Hindlimb muscle (tissue), 1 donor: ENCODE results near the gene UBE2O. TPM values are rescaled to one million over a fixed set of nuclear protein-coding genes. Genes with fewer than 3 reads are reported as not detected.
A peak's percentile ranks its signal among the peaks of the same experiment; 100 is the strongest.

Experiments
- DNase-seq: peaks from one replicate; pipeline ENCODE4 v3.0.0-alpha.2; 2013
- polyA plus RNA-seq: library from polyadenylated mRNA; unstranded; fragments of 120-200 nt; gene quantifications from one replicate; pipeline ENCODE4 v1.2.1, GENCODE V29; 2013; ENCODE audit not compliant: insufficient read length

Gene UBE2O
- polyA plus RNA-seq, 1 donor, result 18.8 TPM

DNA sequence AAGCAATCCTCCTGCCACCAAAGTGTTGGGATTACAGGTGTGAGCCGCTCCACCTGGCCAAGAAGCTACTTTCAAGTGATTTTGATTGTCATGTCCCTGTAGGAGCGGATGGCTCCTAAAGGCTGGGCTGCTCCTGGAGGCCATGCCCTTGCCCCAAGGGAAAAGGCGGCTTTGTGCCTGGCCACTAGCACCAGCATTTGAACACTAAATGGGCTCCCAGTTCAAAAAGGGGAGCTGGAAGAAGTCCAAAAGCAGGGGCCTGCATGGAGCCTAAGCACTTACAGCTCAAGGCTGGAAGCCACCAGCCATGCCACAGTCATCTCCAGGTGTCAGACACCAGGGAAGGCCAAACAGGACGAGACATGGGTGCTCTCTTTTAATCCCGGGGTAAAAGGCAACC is 41.7 kb downstream of the UBE2O start:
- DNase-seq, result no peak

DNA sequence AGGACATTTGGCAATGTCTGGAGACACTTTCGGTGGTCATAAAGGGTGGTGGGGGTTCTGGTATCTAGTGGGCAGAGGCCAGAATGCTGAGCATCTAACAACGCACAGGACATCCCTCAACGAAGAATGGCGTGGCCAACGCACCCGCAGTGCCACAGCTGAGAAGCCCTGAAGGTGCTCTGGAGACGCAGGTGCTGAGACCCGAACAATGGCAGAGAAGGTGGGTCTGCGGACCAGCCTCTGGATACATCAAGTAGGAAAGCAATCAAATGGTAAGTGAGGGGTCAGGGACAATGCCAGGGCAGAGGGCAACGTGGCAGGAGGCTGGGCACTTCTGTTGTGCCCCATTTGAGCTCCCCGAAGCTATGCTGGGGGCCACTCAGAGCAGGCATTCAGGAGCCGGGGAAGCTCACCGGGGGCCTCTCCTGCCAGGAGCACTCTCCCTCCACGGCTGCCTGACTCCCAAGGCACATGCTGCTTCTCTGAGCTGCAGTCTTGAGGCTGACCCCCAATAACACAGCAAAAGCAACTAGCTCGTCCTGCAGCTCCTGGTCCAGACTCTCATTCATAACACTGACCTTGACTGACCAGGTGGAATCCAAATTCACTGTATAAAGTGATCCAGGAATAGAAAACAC is 42.5 kb downstream of the UBE2O start:
- no peak for DNase-seq

DNA sequence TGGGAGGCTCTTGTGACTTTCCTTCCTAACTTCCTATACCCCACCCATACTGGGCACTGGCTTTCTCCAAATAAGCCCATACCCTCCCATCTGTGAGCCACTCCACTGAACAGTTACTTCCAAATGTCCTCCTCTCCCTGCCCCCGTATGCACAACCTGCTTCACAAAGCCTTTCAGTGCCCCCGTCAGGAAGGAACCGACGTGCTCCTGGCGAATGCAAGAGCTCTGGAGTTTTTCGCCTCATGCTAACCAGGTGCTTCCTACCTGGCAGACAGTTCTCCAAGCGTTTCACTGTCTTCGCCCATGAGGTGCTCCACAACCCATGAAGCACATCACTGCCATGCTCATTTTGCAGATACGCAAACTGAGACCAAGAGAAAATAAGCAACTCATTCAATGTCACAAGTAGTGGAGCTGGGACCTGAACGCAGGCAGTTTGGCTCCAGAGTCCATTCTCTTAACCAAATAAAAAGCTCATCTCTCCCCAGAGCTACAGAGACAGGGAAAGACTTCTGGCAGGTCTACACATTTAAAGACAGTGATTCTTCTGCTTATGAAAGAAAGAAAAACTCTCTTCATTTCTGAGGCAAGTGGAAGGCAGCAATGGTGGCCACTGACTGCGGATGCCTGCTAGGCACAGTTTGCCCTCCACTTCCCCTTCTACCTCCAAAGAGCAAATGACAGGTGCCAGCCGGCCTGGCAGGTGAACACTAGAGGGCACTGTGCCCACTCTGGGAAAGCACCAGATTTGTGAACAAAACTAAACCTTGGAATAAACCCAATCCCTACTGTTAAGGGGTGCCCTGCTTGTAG is 44.7 kb downstream of the UBE2O start:
- peak; percentile 34 for DNase-seq

DNA sequence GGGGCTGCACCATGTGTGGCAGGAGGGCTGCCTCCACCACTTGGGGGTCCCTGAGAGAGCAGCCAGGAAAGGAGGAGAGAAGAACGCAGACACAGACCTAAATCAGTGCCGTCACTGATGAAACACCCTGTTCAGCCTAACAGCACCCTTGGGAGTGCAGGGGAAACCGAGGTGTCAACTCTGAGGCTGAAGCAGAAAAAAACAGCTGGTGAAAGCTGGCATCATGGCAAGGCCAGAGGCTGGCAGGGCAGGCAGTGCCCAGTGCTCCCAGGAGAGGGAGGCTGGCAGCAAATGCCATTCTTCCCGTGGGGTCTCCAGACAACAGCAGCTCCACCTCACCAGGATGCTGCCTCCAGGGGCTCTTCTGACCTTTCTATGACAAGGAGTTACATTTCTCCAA is 45.4 kb downstream of the UBE2O start:
- no peak for DNase-seq

DNA sequence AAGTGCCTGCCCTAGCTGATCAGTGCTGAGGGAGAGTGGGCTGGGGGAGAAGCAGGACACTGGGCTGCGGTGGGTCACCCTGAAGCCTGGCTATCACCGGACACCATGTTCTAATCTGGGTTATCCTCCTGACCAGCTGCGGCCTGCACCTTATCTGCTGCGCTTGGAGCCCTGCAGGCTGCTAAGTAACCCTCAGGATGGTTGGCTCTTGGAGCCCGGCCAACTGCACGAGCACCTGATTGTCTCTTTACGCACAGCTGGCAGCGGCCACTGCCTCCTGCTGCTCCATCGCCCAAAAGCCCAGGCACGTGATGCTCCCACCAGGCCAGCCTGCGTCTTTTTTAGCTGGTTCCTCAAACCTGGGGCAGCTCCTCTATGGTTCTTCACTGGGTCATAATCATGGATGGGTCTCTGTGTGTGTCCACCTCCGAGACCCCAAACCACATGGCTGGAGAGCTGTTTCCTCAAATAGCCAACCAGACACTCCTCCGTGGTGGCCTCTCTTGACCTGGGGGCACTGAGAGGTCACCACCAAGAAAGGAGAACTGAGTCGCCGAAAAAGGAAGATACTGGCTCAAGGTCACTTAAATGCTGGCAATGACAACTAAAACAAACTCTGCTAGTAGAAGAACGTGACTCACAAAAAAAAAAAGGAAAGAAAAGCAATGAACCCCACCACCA is 46.8 kb downstream of the UBE2O start:
- no peak for DNase-seq

DNA sequence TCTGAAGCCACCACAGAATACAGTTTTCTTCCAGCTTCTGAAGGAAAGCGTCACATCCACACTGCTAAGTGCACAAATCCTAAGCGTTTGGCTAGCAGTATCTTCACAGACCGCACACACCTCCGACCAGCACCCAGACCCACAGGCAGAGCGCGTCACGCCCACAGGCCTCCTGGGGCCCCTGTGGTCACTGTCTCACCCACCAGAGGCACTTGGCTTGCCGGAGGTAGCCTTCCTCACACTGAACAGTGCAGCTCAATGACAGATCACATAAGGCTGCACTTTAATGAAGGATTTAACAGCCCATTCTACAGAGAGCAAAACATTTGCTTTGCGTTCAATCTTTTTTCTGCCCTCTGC is 47.4 kb downstream of the UBE2O start:
- no peak for DNase-seq

DNA sequence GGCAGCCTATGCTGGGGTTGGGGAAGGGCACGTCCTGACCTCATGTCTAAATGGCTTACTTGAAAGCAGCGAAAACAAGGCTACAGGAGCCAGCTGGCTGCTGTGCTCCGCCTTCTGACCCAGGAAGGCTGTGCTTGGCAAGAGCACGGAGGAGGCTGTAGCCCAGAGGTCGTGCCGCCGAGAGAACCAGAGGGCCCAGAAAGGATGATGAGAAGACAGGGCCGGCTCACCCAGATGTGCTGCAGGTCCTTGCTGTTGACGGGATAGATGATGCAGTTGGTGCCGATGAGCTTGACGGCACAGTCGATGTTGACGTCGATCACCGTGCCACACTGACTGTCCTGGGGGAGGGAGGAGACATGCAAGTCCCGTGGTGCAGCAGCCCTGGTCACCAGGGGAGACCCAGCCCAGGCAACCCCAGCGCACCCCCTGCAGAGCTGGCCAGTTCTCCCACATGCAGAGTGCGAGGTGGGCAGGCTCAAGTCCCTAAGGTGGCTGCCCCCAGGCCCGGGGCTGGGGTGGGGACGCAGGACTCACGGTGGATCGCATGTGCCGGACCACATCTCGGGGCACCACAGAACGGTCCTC is 47.9 kb downstream of the UBE2O start:
- no peak for DNase-seq

DNA sequence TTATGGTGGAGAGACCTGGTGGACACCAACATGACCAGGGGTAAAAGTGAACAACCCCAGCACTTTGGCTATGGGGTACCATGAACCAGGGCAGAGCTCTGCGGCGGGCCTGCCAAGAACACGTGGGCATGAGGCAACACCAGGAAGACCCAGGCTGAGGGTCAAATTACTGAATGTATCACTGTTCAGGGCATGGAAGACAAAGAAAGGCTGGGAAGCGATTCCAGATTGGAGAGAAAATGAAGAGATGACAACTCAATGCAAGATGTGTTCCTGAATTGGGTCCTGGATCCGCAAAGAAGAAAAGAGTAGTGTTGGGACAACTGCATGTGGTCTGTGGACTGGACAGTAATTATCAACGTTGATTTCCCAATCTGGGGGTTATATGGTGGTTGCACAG is 48.7 kb downstream of the UBE2O start:
- DNase-seq, result no peak

DNA sequence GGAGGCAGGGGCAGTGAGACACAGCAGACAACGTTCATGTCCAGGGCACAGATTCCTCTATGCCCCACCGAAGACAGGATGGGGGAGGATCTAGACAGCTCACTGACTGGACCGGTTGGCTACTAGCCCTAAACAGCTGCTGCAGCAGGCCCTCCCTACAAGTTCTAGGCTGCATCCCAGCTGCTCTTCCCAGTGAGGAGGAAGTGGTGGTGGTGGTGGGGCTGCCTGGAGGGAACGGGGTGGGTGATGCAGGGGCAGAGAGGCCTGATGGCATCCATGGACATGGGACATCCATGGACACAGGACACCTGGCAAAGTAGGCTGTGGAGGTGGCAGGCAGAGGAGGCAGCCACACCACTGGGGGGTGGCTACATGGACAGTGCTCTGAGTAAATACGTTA is 50.2 kb downstream of the UBE2O start:
- DNase-seq, result no peak

DNA sequence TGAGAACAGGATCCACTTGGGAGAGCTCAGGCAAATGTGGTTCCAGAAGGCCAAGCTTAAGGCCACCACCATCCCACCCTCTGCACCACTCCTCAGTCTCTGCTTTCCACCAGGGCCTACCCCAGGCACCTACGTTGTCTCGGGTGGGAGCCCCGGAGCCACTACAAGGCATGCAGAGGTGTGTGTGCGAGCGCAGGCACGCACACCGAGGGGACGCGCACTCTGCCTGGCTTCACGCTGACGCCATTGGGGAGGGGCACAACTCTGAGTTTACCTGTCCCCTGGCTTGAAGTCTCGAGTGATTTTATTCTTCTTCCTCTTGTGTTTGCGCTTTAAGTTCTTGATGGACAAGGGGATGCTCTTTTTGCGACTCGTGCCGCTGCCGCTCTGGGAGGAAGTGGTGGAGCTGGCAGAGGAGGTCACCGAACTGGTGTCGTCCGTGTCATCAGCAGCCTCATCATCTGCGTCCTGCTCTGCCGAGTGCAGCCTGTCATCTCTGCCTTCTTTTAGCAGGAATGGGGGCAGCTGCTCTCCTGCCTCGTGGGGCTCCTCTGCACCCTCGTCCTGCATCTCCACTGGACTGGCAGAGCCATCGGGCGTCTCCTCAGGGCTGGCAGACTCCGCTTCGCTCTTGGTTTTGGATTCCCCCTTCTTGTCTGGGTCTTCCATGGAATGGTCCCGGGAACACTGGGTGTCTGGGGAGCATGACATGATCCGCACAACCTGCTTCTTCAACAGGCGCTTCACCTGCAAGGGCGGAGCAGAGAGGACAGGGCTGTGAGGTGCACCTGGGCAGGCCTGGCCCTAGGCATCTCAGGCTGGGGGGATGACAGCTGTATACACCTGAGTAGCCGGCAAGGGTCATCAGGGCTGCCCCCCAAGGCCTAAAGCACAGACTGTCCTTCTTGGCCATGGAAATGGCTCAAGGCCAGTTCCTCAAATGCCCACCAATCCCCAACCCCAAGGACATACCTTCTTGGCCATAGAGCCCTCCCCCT is 53.5 kb downstream of the UBE2O start:
- DNase-seq, result no peak

DNA sequence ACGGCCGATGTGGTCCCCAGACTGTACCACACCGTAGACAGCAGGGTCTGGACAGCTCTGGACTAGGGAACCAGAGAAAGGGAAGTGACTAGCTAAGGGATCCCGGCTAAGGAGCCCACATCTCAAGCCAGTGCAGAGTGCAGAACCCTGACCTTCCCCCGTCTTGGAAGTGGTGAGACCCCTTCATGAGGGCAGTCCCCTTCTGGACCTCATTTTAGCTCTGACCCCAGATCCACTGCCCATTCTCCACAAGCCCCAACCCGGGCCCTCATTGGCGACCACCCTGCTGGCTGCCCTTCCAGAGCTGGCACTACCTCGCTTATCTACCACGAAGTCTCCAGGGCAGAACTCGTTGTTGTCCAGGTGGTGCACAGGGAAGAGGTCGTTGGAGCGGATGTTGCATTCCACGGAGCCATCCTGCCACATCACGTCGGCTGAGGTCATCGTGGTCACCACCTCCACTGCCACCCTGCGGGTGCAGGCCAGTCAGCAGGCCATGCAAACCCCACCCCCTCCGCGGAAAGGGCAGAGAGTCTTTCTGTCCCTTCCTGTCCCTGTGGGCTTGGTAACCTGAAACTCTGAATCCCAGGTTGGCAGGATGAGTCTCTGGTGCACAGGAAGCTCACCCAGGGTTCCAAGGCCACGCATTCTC is 54.3 kb downstream of the UBE2O start:
- DNase-seq, result no peak

DNA sequence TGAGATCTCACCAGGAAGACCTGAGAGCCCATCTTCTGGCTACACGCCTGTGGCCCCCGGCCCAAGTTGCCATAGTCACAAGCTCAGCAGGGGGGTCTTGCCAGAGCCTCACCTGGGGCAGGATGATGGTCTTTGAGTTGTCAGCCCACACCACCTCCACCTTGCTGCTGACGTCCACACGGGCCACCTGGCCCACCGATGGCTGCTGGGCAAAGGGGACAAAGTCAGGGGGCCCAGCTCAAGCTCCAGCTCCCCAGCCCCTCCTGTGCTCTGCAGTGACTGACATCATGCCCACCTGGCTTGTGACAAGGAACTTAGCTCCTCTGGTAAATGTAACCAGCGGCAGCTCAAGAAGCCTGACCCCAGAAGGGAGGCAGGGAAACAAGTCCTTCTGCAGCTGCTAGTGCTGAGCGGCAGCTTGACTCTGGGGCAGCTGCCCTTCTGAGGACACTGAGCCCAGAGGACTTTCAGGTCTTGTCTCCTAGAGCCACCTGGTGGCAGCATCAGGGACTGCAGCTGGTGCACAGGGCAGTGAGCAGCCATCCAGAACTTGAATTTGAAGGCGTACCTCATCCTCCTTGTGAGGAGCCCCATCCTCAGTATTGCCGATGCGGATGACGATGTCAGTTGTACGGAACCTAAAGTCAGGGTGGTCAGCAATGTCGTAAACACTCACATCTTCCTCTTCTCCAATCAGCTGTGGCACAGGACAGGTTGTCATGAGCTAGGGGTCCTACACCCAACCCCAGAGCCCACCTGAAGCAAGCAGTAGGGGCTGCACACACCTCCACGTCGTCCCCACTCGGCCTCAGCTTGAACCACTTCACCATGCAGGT is 55.0 kb downstream of the UBE2O start:
- peak; percentile 85 for DNase-seq

DNA sequence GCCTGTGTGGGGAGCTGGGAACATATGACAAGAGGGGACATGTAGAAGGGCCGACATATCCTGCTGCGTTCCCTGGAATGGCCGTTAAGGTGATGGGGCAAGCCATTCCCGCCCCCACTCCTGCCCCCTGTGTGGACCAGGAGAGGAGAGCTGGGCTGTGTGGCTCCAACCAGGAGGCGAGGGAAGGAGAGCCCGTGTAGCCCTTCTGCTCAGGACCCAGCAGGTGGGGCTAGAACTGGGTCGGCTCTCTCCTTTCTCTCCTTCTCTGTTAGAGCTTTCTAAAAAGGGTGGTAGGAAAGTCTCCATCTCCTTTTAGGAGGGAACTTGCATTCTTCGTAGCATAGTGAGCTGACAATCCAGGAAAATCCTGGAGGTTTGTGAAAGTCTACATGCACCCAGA is 55.8 kb downstream of the UBE2O start:
- DNase-seq, result no peak

DNA sequence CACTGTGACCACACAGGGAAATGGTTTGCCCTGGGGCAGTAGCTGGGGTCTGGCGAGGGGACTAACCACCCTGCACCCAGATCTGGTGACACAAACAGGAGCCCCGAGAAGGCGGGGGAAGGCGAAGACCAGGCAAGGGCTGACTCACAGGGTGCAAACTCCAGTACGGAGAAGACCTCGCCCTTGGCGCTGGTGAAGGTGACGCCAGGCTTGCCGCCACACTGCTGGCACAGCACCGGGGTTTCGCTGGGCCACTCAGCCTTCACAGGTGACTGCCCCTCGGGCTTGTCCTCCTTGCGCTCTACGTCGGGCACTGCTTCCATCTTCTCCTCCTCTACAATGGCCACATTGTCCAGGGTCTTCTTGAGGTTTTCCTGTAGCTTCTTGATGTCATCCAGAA is 57.0 kb downstream of the UBE2O start:
- no peak for DNase-seq

DNA sequence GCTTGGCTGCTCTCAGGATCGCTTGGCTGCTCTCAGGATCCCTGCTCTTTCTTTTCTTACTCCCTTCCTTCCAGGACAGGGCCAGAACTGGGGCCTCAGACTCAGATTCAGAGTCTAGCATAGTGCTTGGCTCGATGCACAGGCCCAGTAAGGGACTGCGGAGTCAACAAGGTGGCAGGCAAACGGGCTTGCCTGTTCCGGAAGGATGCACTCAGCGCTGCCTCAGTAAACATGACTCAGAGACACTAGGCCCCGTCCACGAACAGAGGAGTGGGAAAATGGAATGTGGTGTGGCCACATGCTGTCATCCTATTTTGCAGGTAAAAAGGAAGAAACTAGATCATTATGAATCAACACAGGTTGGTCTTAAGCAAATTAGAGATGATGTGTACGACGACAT is 58.8 kb downstream of the UBE2O start:
- no peak for DNase-seq

DNA sequence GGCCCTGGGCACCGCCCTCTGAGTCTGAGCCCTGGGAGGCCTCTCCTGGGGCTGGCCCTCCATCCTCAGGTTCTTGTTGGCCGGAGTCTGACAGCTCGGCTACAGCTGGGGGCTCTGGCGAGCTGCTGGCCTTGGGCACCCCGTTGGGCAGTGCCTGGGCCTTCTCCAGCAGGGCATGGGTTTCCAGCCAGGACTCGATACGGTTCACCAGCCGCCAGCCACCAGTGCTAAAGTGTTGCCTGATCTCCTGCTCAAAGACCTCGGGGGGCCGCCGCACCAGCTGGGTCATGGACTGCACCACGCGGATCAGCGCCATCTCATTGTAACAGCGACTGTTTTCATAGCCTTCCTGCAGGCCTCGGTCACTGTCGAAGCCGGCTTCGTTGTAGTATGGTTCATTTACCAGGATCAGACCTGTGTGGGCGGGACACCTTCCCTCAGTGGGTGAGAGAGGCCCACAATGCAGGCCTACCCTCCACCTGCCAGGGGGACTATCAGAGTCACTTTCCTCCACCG is 61.7 kb downstream of the UBE2O start:
- no peak for DNase-seq

DNA sequence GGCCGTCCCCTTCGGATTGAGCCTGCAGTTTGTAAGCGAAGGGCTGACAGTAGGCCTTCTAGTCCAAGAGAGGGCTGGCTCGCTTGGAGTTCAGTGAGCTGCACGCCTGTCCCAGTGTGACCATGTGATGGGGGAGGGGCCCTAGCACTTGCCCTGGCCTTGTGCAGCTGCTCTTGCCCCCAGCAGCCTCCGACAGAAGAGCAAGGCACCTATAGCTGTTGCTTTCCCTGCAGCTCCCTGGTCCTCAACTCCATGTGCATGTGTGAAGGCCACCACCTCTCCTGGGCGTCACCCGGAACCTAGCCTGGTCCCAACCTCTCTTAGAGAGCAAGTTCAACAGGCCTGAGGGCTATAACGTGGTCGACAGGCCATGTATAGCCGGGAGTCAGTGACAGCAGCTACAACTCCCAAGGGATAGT is 62.9 kb downstream of the UBE2O start:
- DNase-seq, result no peak

DNA sequence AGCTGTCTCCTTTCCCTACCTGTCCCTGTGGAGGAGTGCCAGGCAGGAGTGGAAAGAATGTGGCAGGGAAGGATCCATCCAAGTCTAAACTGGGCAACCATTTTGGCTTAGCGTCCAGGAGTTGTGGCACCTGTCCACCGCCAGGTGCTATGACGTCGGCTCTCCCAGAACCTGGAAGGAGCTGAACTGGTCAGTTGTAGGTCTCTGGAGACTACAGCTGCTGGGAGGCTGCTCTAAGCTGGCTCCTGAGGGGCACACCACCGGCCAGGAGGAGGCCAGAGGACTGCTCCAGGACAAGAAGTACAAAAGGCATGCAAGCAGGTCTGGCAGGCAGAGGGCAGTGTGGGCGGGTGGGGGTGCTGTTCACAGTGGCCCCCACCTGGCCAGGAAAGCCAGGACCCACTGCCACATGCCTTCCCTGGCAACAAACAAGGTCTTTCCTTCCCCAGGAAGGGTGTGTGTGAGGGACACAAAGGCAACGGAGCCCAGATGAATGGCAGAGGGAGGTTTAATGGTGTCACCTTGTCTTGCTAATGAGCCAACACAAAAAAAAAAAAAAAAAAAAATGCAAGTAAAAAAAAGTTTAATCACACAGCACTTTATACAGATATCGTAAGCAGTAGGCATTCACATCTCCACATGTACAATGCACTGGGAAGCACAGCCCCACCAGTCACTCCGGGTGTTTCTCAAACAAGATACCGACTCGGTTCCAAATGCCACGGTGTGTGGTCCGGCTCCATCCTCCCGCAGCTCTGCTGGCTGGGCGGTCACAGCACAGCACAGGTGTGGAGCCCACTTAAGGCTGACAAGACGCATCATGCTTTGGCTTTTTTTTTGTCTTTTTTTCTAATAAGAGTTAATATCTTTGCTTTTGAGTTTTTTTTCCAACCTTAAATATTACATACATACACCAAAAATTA is 63.7 kb downstream of the UBE2O start:
- no peak for DNase-seq
